NCI-H146 (cell line): ENCODE data around the gene LIM2.

Experiments used
- DNase-seq: peaks from one replicate; lab custom pipeline; 2025; lab: John Stamatoyannopoulos, UW

Gene LIM2

GRCh38 chr19:51339687-51340656 lies 47.8 kb downstream of the LIM2 start:
- no peak for DNase-seq

DNA sequence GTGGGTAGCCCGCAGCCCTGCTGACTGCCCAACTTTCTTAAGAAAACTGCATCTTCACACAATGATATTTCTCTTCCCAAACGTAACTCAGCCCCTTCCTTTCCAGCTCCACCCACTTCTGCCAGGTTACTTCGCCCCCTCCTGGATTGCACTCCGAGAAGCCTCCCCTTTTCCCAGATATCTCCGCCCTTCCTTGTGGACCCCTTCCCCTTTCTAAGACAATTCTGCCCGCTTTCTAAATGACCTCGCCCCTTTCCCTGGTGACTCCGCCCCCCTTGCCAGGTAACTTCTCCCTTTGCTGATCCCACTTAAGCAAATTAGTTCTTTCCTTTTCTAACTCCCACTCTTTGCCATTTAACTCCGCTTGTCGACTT lies 48.5 kb downstream of the LIM2 start:
- no peak for DNase-seq

GRCh38 chr19:51338563-51339312 lies 49.0 kb downstream of the LIM2 start:
- peak; percentile 38 for DNase-seq

DNA sequence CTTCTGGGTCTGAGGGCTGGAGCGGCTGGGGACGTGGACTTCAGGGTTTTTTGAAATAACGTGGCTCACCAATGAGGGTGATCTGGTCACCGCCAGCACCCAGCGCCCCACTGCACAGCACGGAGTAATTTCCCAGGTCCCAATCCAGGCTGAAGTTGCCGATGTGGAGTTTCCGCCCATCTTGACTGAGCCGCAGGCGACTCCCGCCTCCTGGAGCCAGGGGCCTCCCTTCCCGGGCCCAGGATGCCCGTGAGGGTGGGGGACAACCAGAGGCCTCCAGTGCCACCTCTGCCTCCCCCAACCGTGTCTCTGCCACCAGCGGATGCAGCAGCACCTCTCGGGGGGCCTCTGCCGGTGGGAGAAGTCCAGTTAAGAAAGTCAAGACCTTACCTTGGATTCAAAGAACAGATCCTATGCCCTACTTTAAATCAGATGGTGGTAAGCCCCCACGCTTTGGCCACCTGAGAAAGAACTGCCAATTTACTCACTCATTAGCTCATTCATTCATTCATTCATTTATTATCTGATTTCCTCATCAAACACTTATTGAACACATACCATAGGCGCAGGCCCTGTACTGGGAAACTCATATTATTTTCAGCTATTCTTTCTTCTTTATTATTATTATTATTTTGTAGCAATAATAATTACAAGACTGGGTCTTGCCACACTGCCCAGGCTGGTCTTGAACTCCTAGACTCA lies 49.8 kb downstream of the LIM2 start:
- no peak for DNase-seq

DNA sequence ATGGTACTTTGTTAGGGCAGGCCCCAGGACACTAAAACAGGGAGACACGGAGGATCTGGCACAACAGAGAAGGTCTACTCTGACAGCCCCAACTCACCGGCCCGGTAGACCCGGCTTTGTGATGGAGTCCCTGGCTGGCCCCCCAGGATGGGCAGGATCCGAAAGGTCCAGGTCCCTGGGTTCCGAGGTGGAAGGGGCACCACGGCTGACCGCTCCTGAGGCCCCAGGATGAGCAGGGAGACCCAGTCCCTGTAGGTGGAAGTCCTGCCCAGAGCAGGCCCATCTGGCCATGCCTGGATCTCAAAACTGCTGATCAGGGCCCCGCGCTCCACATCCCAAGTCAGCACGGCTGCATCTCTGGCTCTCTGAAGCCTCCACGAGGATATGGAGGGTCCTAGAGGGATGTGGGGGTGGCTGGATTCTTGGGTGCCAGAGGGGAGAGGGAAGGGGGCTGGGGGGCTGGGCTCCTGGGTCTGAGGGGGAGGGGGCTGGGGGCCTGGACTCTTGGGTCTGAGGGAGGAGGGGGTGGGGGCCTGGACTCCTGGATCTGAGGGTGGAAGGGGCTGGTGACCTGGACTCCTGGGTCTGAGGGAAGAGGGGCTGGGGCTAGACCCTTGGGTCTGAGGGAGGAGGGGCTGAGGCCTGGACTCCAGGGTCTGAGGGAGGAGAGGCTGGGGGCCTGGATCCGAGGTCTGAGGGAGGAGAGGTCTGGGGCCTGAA lies 50.5 kb downstream of the LIM2 start:
- no peak for DNase-seq

DNA sequence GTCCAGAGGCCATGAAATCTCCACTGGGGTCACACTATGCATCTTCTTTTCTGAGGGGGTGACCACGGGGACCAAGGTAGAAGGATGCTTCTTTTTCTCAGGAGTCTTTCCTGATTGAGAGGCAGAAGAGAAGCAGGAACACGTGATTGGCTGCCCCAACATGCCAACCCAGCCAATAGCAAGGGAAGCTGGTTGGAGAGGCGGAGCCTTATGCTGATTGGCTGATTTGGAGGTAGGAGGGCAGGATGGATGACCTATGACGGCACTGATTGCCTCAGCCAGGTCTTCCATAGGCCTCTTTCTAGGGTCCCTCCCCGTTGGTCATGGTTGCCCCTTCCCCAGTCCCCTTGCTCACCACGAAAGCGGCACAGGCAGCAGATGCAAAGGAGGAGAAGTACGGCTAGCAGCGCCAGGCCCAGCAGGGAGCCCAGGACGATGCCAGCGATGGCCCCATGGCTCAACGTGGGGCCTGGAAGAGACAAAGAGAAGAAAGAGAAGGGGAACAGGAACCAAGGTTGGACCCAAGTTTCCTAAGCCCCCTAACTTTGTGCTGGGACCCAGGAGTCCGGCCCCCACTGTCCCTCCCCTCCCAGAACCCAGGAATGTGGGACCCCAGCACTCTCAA lies 53.8 kb downstream of the LIM2 start:
- no peak for DNase-seq

GRCh38 chr19:51331716-51332115 lies 56.1 kb downstream of the LIM2 start:
- DNase-seq: no peak

DNA sequence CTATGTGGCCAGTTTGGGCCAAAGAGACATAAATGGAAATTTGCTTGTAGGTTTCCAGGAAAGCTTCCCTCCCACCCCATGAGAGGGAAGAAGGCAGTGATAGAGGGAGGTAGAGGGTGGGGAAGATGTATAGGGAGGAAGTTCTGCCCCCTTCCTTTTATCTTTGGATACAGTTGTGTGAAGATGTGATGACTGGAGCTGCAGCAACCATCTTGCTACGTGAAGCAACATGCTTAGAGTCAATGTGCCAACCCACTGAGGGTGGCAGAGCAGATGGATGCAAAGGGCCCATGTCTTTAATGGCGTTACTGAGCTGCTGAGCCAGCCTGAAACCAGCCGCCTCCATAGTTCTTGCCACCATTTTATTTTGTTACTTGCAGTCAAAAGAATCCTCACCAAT lies 56.6 kb downstream of the LIM2 start:
- no peak for DNase-seq

- no peak for DNase-seq
Observed at GRCh38 chr19:51330366-51330765, 57.4 kb downstream of the LIM2 start.
